ENCODE results near the gene CHRM1.

DNA sequence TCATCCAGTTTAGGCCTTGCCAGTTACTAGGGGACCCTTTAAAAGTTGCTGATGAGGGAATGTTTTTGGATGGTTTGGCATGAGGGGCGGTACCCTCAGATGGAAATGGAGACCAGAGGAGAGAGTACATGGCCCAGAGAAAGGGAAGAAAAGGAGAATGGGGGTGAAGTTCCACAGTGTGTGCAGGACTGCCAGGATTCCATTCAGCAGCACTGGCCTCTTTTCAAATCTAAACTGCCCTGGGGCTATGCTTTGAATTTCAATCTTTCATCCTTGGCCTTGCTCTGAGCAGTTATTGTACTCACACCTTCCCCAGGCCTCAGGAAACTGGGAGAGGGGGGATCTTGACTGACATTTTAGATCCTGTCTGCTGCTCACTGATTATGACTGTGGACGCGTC lies 37.5 kb downstream of the CHRM1 start:
- TF ChIP-seq EZH2 (IDR thresholded peaks at IDR 0.05; ENCODE audit: borderline replicate concordance, low read depth, low read length, poor library complexity, severe bottlenecking): no peak
- TF ChIP-seq, protein P1, sequence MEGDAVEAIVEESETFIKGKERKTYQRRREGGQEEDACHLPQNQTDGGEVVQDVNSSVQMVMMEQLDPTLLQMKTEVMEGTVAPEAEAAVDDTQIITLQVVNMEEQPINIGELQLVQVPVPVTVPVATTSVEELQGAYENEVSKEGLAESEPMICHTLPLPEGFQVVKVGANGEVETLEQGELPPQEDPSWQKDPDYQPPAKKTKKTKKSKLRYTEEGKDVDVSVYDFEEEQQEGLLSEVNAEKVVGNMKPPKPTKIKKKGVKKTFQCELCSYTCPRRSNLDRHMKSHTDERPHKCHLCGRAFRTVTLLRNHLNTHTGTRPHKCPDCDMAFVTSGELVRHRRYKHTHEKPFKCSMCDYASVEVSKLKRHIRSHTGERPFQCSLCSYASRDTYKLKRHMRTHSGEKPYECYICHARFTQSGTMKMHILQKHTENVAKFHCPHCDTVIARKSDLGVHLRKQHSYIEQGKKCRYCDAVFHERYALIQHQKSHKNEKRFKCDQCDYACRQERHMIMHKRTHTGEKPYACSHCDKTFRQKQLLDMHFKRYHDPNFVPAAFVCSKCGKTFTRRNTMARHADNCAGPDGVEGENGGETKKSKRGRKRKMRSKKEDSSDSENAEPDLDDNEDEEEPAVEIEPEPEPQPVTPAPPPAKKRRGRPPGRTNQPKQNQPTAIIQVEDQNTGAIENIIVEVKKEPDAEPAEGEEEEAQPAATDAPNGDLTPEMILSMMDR (conservative IDR thresholded peaks at IDR 0.05; ENCODE audit: low read depth, low read length): no peak
